Measurements from ENCODE around the gene LHFPL6.

Gene LHFPL6

GRCh38 chr13:39538816-39539790 lies 63.9 kb downstream of the LHFPL6 start:
- Histone ChIP-seq H3K4me1 (ENCODE audit: control insufficient read depth in 1 of 2, insufficient read depth in 2 of 2, low read length in 2 of 2) (peaks cover 5 to 8% of the 10 kb centered on the region in 2 experiments), H3K9me3 (ENCODE audit: insufficient read depth, low read depth, low read length) (no peaks in the 10 kb centered on the region), H4K12ac (ENCODE audit: low read depth, low read length) (no peak overlapping the region), H3K27me3 (ENCODE audit: insufficient read depth, low read length) (no peaks in the 10 kb centered on the region), H3K4me2 (ENCODE audit: low read length) (no peak overlapping the region), H3K23ac (ENCODE audit: low read length) (no peak overlapping the region), H3K14ac (ENCODE audit: low read length) (no peak overlapping the region), H3K27ac (ENCODE audit: low read depth, low read length) (no peak overlapping the region), H2AFZ (ENCODE audit: insufficient read depth, low read length, poor library complexity) (no peak overlapping the region), H3K4ac (ENCODE audit: low read depth, low read length) (no peak overlapping the region), H3K36me3 (ENCODE audit: control insufficient read depth in 1 of 2, insufficient read depth in 2 of 2, low read length in 2 of 2) (no peaks in the 10 kb centered on the region), H3K79me2 (ENCODE audit: control insufficient read depth, insufficient read depth, low read length, poor library complexity) (peaks cover 2% of the 10 kb centered on the region), H4K91ac (ENCODE audit: low read depth, low read length) (no peak overlapping the region), H3K9ac (ENCODE audit: low read length) (no peak overlapping the region), H4K8ac (ENCODE audit: low read depth, low read length) (no peak overlapping the region), H3K79me1 (ENCODE audit: low read length) (peaks cover 3% of the 10 kb centered on the region), H2BK120ac (ENCODE audit: insufficient read depth, low read length, poor library complexity) (no peak overlapping the region), H2BK5ac (ENCODE audit: low read depth, low read length, poor library complexity) (no peak overlapping the region), H2AK5ac (ENCODE audit: low read length) (no peak overlapping the region), H3K18ac (ENCODE audit: low read length) (no peak overlapping the region), H3K4me3 (ENCODE audit: low read depth, low read length) (no peak overlapping the region), H2BK12ac (ENCODE audit: low read length) (no peak overlapping the region)
- no CpG with 5 or more reads among the region's 8 CpGs for WGBS (ENCODE audit: extremely low coverage, insufficient coverage, insufficient read length)
- DNase-seq, result peak in 1 of 2 donors; percentile 19

- H3K9ac ChIP-seq (ENCODE audit: low read length), result no peak overlapping the region
- no peak overlapping the region for H4K91ac ChIP-seq (ENCODE audit: low read depth, low read length)
- no CpG with 5 or more reads among the region's 7 CpGs for WGBS (ENCODE audit: extremely low coverage, insufficient coverage, insufficient read length)
- H2AFZ ChIP-seq (ENCODE audit: insufficient read depth, low read length, poor library complexity), result no peak overlapping the region
- no peaks in the 10 kb centered on the region for H3K36me3 ChIP-seq (ENCODE audit: control insufficient read depth in 1 of 2, insufficient read depth in 2 of 2, low read length in 2 of 2)
- H2BK12ac ChIP-seq (ENCODE audit: low read length), result no peak overlapping the region
- peaks cover 3% of the 10 kb centered on the region for H3K79me1 ChIP-seq (ENCODE audit: low read length)
- no peak overlapping the region for H3K14ac ChIP-seq (ENCODE audit: low read length)
- no peak overlapping the region for H3K18ac ChIP-seq (ENCODE audit: low read length)
- no peak overlapping the region for H2BK120ac ChIP-seq (ENCODE audit: insufficient read depth, low read length, poor library complexity)
- peaks cover 5 to 8% of the 10 kb centered on the region in 2 experiments for H3K4me1 ChIP-seq (ENCODE audit: control insufficient read depth in 1 of 2, insufficient read depth in 2 of 2, low read length in 2 of 2)
- H2AK5ac ChIP-seq (ENCODE audit: low read length), result no peak overlapping the region
- H3K27me3 ChIP-seq (ENCODE audit: insufficient read depth, low read length), result no peaks in the 10 kb centered on the region
- H3K27ac ChIP-seq (ENCODE audit: low read depth, low read length), result peak overlapping the region; percentile 31
- no peak overlapping the region for H4K12ac ChIP-seq (ENCODE audit: low read depth, low read length)
- peak; percentile 81 to 83 for DNase-seq
- no peak overlapping the region for H3K4ac ChIP-seq (ENCODE audit: low read depth, low read length)
- H2BK5ac ChIP-seq (ENCODE audit: low read depth, low read length, poor library complexity), result no peak overlapping the region
- no peak overlapping the region for H3K4me3 ChIP-seq (ENCODE audit: low read depth, low read length)
- H3K9me3 ChIP-seq (ENCODE audit: insufficient read depth, low read depth, low read length), result no peaks in the 10 kb centered on the region
- no peak overlapping the region for H4K8ac ChIP-seq (ENCODE audit: low read depth, low read length)
- H3K4me2 ChIP-seq (ENCODE audit: low read length), result no peak overlapping the region
- peaks cover 2% of the 10 kb centered on the region for H3K79me2 ChIP-seq (ENCODE audit: control insufficient read depth, insufficient read depth, low read length, poor library complexity)
- no peak overlapping the region for H3K23ac ChIP-seq (ENCODE audit: low read length)
These were observed 66.1 kb downstream of the LHFPL6 start for GRCh38 chr13:39536906-39537305.

GRCh38 chr13:39536274-39536673 lies 66.7 kb downstream of the LHFPL6 start:
- no CpG with 5 or more reads among the region's 6 CpGs for WGBS (ENCODE audit: extremely low coverage, insufficient coverage, insufficient read length)
- H3K9ac ChIP-seq (ENCODE audit: low read length), result no peak overlapping the region
- no peak overlapping the region for H2BK5ac ChIP-seq (ENCODE audit: low read depth, low read length, poor library complexity)
- H3K9me3 ChIP-seq (ENCODE audit: insufficient read depth, low read depth, low read length), result no peaks in the 10 kb centered on the region
- peaks cover 3% of the 10 kb centered on the region for H3K79me1 ChIP-seq (ENCODE audit: low read length)
- no peak overlapping the region for H3K4ac ChIP-seq (ENCODE audit: low read depth, low read length)
- H3K14ac ChIP-seq (ENCODE audit: low read length), result peak overlapping the region; percentile 80
- H2AK5ac ChIP-seq (ENCODE audit: low read length), result peak overlapping the region; percentile 7
- H3K18ac ChIP-seq (ENCODE audit: low read length), result peak overlapping the region; percentile 86
- H3K36me3 ChIP-seq (ENCODE audit: control insufficient read depth in 1 of 2, insufficient read depth in 2 of 2, low read length in 2 of 2), result no peaks in the 10 kb centered on the region
- H3K4me1 ChIP-seq (ENCODE audit: control insufficient read depth in 1 of 2, insufficient read depth in 2 of 2, low read length in 2 of 2), result peaks cover 5 to 8% of the 10 kb centered on the region in 2 experiments
- H3K4me3 ChIP-seq (ENCODE audit: low read depth, low read length), result no peak overlapping the region
- H3K27ac ChIP-seq (ENCODE audit: low read depth, low read length), result no peak overlapping the region
- H3K4me2 ChIP-seq (ENCODE audit: low read length), result no peak overlapping the region
- no peak for DNase-seq
- H3K27me3 ChIP-seq (ENCODE audit: insufficient read depth, low read length), result no peaks in the 10 kb centered on the region
- no peak overlapping the region for H4K12ac ChIP-seq (ENCODE audit: low read depth, low read length)
- H2BK120ac ChIP-seq (ENCODE audit: insufficient read depth, low read length, poor library complexity), result peak overlapping the region; percentile 15
- no peak overlapping the region for H2AFZ ChIP-seq (ENCODE audit: insufficient read depth, low read length, poor library complexity)
- H3K79me2 ChIP-seq (ENCODE audit: control insufficient read depth, insufficient read depth, low read length, poor library complexity), result peaks cover 2% of the 10 kb centered on the region
- H3K23ac ChIP-seq (ENCODE audit: low read length), result no peak overlapping the region
- H4K91ac ChIP-seq (ENCODE audit: low read depth, low read length), result peak overlapping the region; percentile 66
- H4K8ac ChIP-seq (ENCODE audit: low read depth, low read length), result no peak overlapping the region
- H2BK12ac ChIP-seq (ENCODE audit: low read length), result peak overlapping the region; percentile 80

- no peak overlapping the region for H3K4me2 ChIP-seq (ENCODE audit: low read length)
- no CpG with 5 or more reads among the region's 3 CpGs for WGBS (ENCODE audit: extremely low coverage, insufficient coverage, insufficient read length)
These were observed 69.3 kb downstream of the LHFPL6 start for GRCh38 chr13:39533651-39534150.

More at GRCh38 chr13:39533651-39534150, 69.3 kb downstream of the LHFPL6 start:
- no peak overlapping the region for H4K12ac ChIP-seq (ENCODE audit: low read depth, low read length)
- no peak overlapping the region for H4K91ac ChIP-seq (ENCODE audit: low read depth, low read length)
- H3K79me2 ChIP-seq (ENCODE audit: control insufficient read depth, insufficient read depth, low read length, poor library complexity), result peaks cover 2% of the 10 kb centered on the region
- no peak for DNase-seq
- peaks cover 3% of the 10 kb centered on the region for H3K79me1 ChIP-seq (ENCODE audit: low read length)
- H3K9me3 ChIP-seq (ENCODE audit: insufficient read depth, low read depth, low read length), result no peaks in the 10 kb centered on the region
- no peak overlapping the region for H4K8ac ChIP-seq (ENCODE audit: low read depth, low read length)
- H3K36me3 ChIP-seq (ENCODE audit: control insufficient read depth in 1 of 2, insufficient read depth in 2 of 2, low read length in 2 of 2), result no peaks in the 10 kb centered on the region
- H3K4ac ChIP-seq (ENCODE audit: low read depth, low read length), result no peak overlapping the region
- no peaks in the 10 kb centered on the region for H3K27me3 ChIP-seq (ENCODE audit: insufficient read depth, low read length)
- no peak overlapping the region for H2BK120ac ChIP-seq (ENCODE audit: insufficient read depth, low read length, poor library complexity)
- no peak overlapping the region for H2BK12ac ChIP-seq (ENCODE audit: low read length)
- H2BK5ac ChIP-seq (ENCODE audit: low read depth, low read length, poor library complexity), result no peak overlapping the region
- H3K14ac ChIP-seq (ENCODE audit: low read length), result no peak overlapping the region
- H3K9ac ChIP-seq (ENCODE audit: low read length), result no peak overlapping the region
- H3K18ac ChIP-seq (ENCODE audit: low read length), result no peak overlapping the region
- H2AFZ ChIP-seq (ENCODE audit: insufficient read depth, low read length, poor library complexity), result no peak overlapping the region
- no peak overlapping the region for H2AK5ac ChIP-seq (ENCODE audit: low read length)
- H3K4me1 ChIP-seq (ENCODE audit: control insufficient read depth in 1 of 2, insufficient read depth in 2 of 2, low read length in 2 of 2), result peaks cover 5 to 8% of the 10 kb centered on the region in 2 experiments
- no peak overlapping the region for H3K4me3 ChIP-seq (ENCODE audit: low read depth, low read length)
- no peak overlapping the region for H3K23ac ChIP-seq (ENCODE audit: low read length)
- no peak overlapping the region for H3K27ac ChIP-seq (ENCODE audit: low read depth, low read length)

All from trophoblast cell (in vitro differentiated cells and primary cell).